OCI-LY7 (cell line): ENCODE measurements around the gene TRIM59.

Experiments used
- CTCF ChIP-seq: fragments of 200-600 bp; sonication (generic); conservative IDR thresholded peaks from 2 replicates; pipeline ENCODE4 v1.5.1; 2014; ENCODE audit warnings: mild to moderate bottlenecking, antibody characterized with exemption, low read length, moderate library complexity, mixed read lengths
- EZH2phosphoT487 ChIP-seq: fragments of 200-600 bp; sonication (generic); IDR thresholded peaks from 2 replicates; pipeline ENCODE4 v1.6.1; 2018; ENCODE audit warnings: low read depth, borderline replicate concordance, mild to moderate bottlenecking, mixed run types, antibody characterized with exemption, low read length, moderate library complexity, mixed read lengths

- no peak for TF ChIP-seq CTCF
- no peak for TF ChIP-seq EZH2phosphoT487
Observed at GRCh38 chr3:160448845-160449635, 546 bp downstream of the TRIM59 start.
